HG03039 (cell line): ENCODE measurements around the gene TMEM182.

Experiments
- ATAC-seq: cut with Tn5 transposase; IDR thresholded peaks from one replicate; pipeline ENCODE4 v1.9.1; 2021; ENCODE audit warnings: mild to moderate bottlenecking, moderate library complexity; ENCODE audit not compliant: unreplicated experiment

Gene TMEM182

GRCh38 chr2:102765061-102765460 lies 3.2 kb downstream of the TMEM182 start:
- no peak for ATAC-seq

- ATAC-seq: no peak
These were observed 6.4 kb downstream of the TMEM182 start for GRCh38 chr2:102768253-102768652.

- ATAC-seq: no peak
These were observed 7.1 kb downstream of the TMEM182 start for GRCh38 chr2:102768892-102769291.

GRCh38 chr2:102770506-102770905 lies 8.7 kb downstream of the TMEM182 start:
- no peak for ATAC-seq

- no peak for ATAC-seq
These were observed 9.3 kb downstream of the TMEM182 start for GRCh38 chr2:102771114-102771513.

- ATAC-seq: no peak
These were observed 10.8 kb downstream of the TMEM182 start for GRCh38 chr2:102772659-102773058.

GRCh38 chr2:102773149-102773705 lies 11.4 kb downstream of the TMEM182 start:
- ATAC-seq: no peak

GRCh38 chr2:102778260-102778659 lies 16.4 kb downstream of the TMEM182 start:
- ATAC-seq: no peak

GRCh38 chr2:102780467-102780866 lies 18.6 kb downstream of the TMEM182 start:
- ATAC-seq: no peak

GRCh38 chr2:102782187-102782586 lies 20.4 kb downstream of the TMEM182 start:
- no peak for ATAC-seq

GRCh38 chr2:102782933-102783332 lies 21.1 kb downstream of the TMEM182 start:
- ATAC-seq: no peak

- no peak for ATAC-seq
These were observed 21.8 kb downstream of the TMEM182 start for GRCh38 chr2:102783506-102784183.

GRCh38 chr2:102784940-102785339 lies 23.1 kb downstream of the TMEM182 start:
- no peak for ATAC-seq

GRCh38 chr2:102788216-102788884 lies 26.5 kb downstream of the TMEM182 start:
- no peak for ATAC-seq

GRCh38 chr2:102788885-102789260 lies 27.0 kb downstream of the TMEM182 start:
- no peak for ATAC-seq

- ATAC-seq: no peak
These were observed 27.7 kb downstream of the TMEM182 start for GRCh38 chr2:102789349-102790090.

GRCh38 chr2:102790091-102790455 lies 28.2 kb downstream of the TMEM182 start:
- no peak for ATAC-seq

GRCh38 chr2:102792568-102793208 lies 30.9 kb downstream of the TMEM182 start:
- no peak for ATAC-seq

GRCh38 chr2:102795641-102796040 lies 33.8 kb downstream of the TMEM182 start:
- no peak for ATAC-seq

GRCh38 chr2:102796337-102796736 lies 34.5 kb downstream of the TMEM182 start:
- no peak for ATAC-seq

GRCh38 chr2:102797486-102797885 lies 35.7 kb downstream of the TMEM182 start:
- no peak for ATAC-seq
